Measurements from ENCODE around the gene AKAP8L.

DNA sequence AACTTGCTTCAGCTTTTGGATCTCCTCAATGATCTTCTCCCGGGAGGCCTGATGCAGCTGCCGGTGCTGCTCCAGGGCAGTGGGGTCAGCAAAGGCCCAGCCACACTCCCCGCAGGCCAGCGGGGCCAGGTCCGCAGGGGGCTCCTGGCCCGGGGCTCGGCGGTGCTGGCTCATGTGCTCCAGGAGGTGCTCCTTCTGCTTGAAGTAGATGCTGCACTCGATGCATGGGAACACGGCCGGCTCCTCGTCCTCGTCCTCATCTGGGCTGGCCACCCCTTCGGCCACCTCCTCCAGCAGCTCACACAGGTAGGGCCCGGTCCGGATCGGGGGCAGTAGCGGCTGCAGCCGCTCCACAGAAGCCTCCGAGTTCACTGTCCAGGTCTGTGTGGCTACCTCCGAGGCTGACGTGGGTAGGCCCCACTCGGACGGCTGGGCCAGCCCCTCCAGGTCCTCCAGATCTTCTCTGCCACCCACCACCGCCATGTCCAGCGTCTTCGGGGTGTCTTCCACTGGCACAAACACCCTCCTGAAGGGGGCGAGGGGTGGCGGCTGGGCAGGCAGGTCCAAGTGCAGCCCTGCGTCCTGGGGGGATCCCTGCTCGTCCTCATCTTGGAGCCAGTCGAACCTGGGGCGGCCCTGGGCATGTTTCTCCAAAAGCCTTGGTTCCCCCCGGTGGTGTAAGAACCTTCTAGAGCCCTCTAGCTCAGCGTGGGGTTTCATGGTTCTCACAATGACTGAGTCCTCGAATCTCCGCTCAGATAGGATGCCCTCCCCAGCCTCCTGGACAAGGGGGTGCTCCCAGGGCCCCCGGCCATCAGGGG lies 21.2 kb upstream of the AKAP8L start:
- no peak for TF ChIP-seq SRF (IDR thresholded peaks at IDR 0.05; ENCODE audit: low read depth, low read length)
- no peak for TF ChIP-seq NRF1 (IDR thresholded peaks at IDR 0.05; ENCODE audit: low read depth, low read length)
- TF ChIP-seq, protein P1, sequence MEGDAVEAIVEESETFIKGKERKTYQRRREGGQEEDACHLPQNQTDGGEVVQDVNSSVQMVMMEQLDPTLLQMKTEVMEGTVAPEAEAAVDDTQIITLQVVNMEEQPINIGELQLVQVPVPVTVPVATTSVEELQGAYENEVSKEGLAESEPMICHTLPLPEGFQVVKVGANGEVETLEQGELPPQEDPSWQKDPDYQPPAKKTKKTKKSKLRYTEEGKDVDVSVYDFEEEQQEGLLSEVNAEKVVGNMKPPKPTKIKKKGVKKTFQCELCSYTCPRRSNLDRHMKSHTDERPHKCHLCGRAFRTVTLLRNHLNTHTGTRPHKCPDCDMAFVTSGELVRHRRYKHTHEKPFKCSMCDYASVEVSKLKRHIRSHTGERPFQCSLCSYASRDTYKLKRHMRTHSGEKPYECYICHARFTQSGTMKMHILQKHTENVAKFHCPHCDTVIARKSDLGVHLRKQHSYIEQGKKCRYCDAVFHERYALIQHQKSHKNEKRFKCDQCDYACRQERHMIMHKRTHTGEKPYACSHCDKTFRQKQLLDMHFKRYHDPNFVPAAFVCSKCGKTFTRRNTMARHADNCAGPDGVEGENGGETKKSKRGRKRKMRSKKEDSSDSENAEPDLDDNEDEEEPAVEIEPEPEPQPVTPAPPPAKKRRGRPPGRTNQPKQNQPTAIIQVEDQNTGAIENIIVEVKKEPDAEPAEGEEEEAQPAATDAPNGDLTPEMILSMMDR (IDR thresholded peaks at IDR 0.05; ENCODE audit: control extremely low read depth in 1 of 3, insufficient read depth in 1 of 3, low read depth in 1 of 3, low read length in 3 of 3), result no peak
- TF ChIP-seq CBX8 (IDR thresholded peaks at IDR 0.05; ENCODE audit: borderline replicate concordance, low read depth, low read length), result no peak
- TF ChIP-seq SUZ12 (IDR thresholded peaks at IDR 0.05; ENCODE audit: low read length), result no peak
- no peak for TF ChIP-seq ZNF274 (IDR thresholded peaks at IDR 0.05; ENCODE audit: borderline replicate concordance, extremely low read depth, low read length)
- TF ChIP-seq POLR2AphosphoS5 (IDR thresholded peaks at IDR 0.05; ENCODE audit: low read depth, low read length), result no peak
- no peak for TF ChIP-seq SP1 (IDR thresholded peaks at IDR 0.05; ENCODE audit: low read depth, low read length)
- TF ChIP-seq TAF1 (IDR thresholded peaks at IDR 0.05; ENCODE audit: low read depth, low read length), result no peak
- TF ChIP-seq EZH2 (IDR thresholded peaks at IDR 0.05; ENCODE audit: low read depth, low read length, severe bottlenecking), result no peak

Data from H1 (cell line).